HL-60/S4 (cell line): ENCODE results near the gene PCNX4.

ENCODE experiments used
- in situ Hi-C: fragments of 300-500 bp; cut with MboI; formaldehyde crosslinking; loops from 2 replicates; pipeline ENCODE4 v1.14.3; 2022; ENCODE audit warnings: low sequenced_read_pairs

Gene PCNX4

GRCh38 chr14:60169722-60170121, 78.0 kb downstream of the PCNX4 start:
- in situ Hi-C loops: loop anchor here (10.0 kb wide), 1 partner anchor 105 kb away; no protein-coding TSS in a partner anchor

- in situ Hi-C loops: no loop called here
These were observed 79.2 kb downstream of the PCNX4 start for GRCh38 chr14:60170948-60171347.

- in situ Hi-C loops: no loop called here
These were observed 80.0 kb downstream of the PCNX4 start for GRCh38 chr14:60171690-60172089.

- in situ Hi-C loops: loop anchor here (25.0 kb wide), 1 partner anchor 388 kb away; no protein-coding TSS in a partner anchor
These were observed 82.9 kb downstream of the PCNX4 start for GRCh38 chr14:60174352-60175254.

- in situ Hi-C loops: loop anchor here (25.0 kb wide), 1 partner anchor 387 kb away; no protein-coding TSS in a partner anchor
These were observed 83.7 kb downstream of the PCNX4 start for GRCh38 chr14:60175255-60175902.

- in situ Hi-C loops: loop anchor here (25.0 kb wide), 1 partner anchor 384 kb away; no protein-coding TSS in a partner anchor
These were observed 86.4 kb downstream of the PCNX4 start for GRCh38 chr14:60178164-60178563.

- in situ Hi-C loops: loop anchor here (25.0 kb wide), 1 partner anchor 383 kb away; no protein-coding TSS in a partner anchor
These were observed 87.1 kb downstream of the PCNX4 start for GRCh38 chr14:60178820-60179219.

GRCh38 chr14:60179431-60179869, 87.7 kb downstream of the PCNX4 start:
- in situ Hi-C loops: loop anchor here (25.0 kb wide), 1 partner anchor 383 kb away; no protein-coding TSS in a partner anchor

GRCh38 chr14:60183138-60183537, 91.4 kb downstream of the PCNX4 start:
- in situ Hi-C loops: loop anchor here (10.0 to 25.0 kb wide), 2 partner anchors 218 to 379 kb away; no protein-coding TSS in a partner anchor

DNA sequence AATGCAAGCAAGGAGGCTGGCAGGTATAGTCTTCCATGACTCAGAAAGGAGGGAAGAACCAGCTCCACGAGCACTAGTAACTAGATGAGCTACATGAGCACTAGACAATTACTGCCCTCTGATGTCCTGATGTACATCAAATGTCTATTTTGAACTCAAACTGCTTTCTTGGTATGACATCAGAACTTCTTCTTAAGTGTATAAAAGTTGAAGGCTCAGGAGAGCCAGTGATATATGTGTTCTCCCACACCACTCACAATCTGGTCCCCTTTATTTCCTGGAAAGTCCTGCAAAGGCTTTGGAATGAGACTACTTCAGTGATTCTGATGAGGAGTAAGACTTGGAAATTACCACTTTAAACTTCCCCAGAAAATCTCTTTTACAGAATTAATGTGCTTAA, 92.0 kb downstream of the PCNX4 start:
- in situ Hi-C loops: loop anchor here (10.0 to 25.0 kb wide), 2 partner anchors 219 to 379 kb away; no protein-coding TSS in a partner anchor

DNA sequence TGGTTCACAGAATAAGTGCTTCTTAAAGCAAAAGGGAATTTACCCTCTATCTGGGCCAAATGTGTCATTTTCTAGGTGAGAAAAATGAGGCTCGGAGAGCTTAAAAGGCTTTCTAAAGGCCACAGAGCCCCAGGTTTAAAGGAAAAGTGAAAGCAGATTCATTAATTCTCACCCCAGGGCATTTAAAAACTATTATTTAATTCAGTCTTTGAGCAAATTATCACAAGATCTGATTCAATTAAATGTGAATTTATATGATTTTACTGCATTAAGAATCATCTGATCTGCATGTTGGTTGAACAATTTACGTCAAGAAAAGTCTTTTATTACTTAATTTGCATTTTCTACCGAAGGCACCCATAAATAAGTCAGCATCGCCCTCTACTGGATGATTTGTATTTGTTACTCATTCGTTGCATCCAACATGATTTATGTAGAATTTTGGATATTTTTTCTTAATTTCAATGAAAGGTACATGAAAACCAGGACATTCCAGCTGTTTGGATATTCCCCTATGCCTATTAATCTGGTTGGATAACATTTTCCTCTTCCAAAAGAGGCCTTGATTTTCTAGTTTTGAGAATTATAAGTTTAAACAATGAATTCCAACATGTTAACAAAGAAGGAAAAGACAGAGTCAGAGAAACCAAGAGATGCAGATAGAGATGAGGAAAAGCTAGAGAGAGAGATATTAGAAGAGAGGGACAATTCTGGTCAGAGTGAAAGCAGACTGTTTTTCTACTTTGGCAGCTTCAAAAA, 92.6 kb downstream of the PCNX4 start:
- in situ Hi-C loops: loop anchor here (10.0 to 25.0 kb wide), 2 partner anchors 220 to 378 kb away; no protein-coding TSS in a partner anchor

- in situ Hi-C loops: loop anchor here (10.0 to 25.0 kb wide), 2 partner anchors 220 to 377 kb away; no protein-coding TSS in a partner anchor
These were observed 93.3 kb downstream of the PCNX4 start for GRCh38 chr14:60184905-60185555.

GRCh38 chr14:60188115-60188514, 96.4 kb downstream of the PCNX4 start:
- in situ Hi-C loops: loop anchor here (10.0 to 25.0 kb wide), 2 partner anchors 223 to 374 kb away; no protein-coding TSS in a partner anchor

- in situ Hi-C loops: loop anchor here (10.0 to 25.0 kb wide), 2 partner anchors 224 to 374 kb away; no protein-coding TSS in a partner anchor
These were observed 97.0 kb downstream of the PCNX4 start for GRCh38 chr14:60188696-60189095.

- in situ Hi-C loops: loop anchor here (10.0 to 25.0 kb wide), 2 partner anchors 225 to 372 kb away; no protein-coding TSS in a partner anchor
These were observed 98.5 kb downstream of the PCNX4 start for GRCh38 chr14:60189923-60190840.

GRCh38 chr14:60195179-60195810, 103.6 kb downstream of the PCNX4 start:
- in situ Hi-C loops: loop anchor here (25.0 kb wide), 1 partner anchor 367 kb away; no protein-coding TSS in a partner anchor

- in situ Hi-C loops: loop anchor here (25.0 kb wide), 1 partner anchor 366 kb away; no protein-coding TSS in a partner anchor
These were observed 104.6 kb downstream of the PCNX4 start for GRCh38 chr14:60196291-60196690.
